Breast epithelium (tissue), 3 donors: ENCODE results near the gene NID2.

Experiments
- CTCF ChIP-seq, 3 donors: fragments of 450-650 bp; IDR thresholded peaks; one replicate each; pipeline ENCODE4 v1.5.1; 2016 to 2017; ENCODE audit warnings: antibody characterized with exemption in 3 of 3, mild to moderate bottlenecking in 3 of 3, moderate library complexity in 3 of 3
- POLR2A ChIP-seq: fragments of 450-650 bp; IDR thresholded peaks from one replicate; pipeline ENCODE4 v1.6.1; 2016; ENCODE audit warnings: antibody characterized with exemption, mild to moderate bottlenecking, moderate library complexity

DNA sequence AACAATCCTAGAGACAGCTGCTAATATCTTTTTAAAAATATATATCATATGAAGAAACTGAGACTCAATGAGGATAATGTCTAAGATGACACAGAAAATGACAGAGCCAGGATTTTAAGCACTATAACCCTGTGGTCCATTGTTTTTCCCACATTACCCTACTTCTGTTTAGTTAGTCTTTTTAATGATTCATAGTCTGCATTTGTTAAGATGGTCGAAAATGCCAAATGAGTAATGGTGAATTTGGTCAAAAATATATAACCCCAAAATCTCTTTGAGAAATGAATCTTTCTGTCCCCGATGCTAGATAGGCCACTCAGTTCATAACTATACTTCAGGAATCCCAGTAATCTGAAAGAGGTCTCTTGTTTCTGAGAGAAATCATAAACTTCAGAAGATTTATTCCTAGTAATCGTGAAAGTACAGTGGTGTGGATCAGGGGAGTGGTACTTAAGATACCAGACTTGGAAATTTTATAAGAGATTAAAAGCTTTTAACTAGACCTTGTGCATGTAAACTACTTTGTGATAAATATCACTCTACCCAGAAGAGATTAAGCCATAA is 68.8 kb downstream of the NID2 start:
- no peak for TF ChIP-seq CTCF (IDR thresholded peaks at IDR 0.05)
- no peak for TF ChIP-seq POLR2A
